T-helper 1 cell treated with Interleukin-12 subunit alpha and Interleukin-12 subunit beta and Interleukin-4 antibody, amounts not matched to agents 30 μg/mL and 1 μg/mL, for 36 hours (primary cell): ENCODE results near the gene FHOD1.
A peak's percentile ranks its signal among the peaks of the same experiment; 100 is the strongest.

Experiments used
- H3K27ac Mint-ChIP-seq: one replicate; pipeline ENCODE4 v1.8.0; 2021; ENCODE audit warnings: mild to moderate bottlenecking, mixed read lengths
- H3K27me3 Mint-ChIP-seq: one replicate; pipeline ENCODE4 v1.8.0; 2021; ENCODE audit warnings: low read depth, mixed read lengths
- H3K36me3 Mint-ChIP-seq: one replicate; pipeline ENCODE4 v1.8.0; 2021; ENCODE audit warnings: low read depth, mixed read lengths
- H3K4me1 Mint-ChIP-seq: one replicate; pipeline ENCODE4 v1.8.0; 2021; ENCODE audit warnings: low read depth, mixed read lengths
- H3K4me3 Mint-ChIP-seq: one replicate; pipeline ENCODE4 v1.8.0; 2021; ENCODE audit warnings: mild to moderate bottlenecking, moderate library complexity, mixed read lengths
- H3K9me3 Mint-ChIP-seq: one replicate; pipeline ENCODE4 v1.8.0; 2021; ENCODE audit warnings: mixed read lengths

Gene FHOD1

GRCh38 chr16:67248073-67248400, 756 bp upstream of the FHOD1 start:
- Mint-ChIP-seq H3K27me3 (peaks cover 25% of the 10 kb centered on the region), H3K36me3 (peaks cover 4% of the 10 kb centered on the region), H3K27ac (peak overlapping the region; percentile 86), H3K4me3 (peak overlapping the region; percentile 87), H3K9me3 (no peaks in the 10 kb centered on the region), H3K4me1 (peaks cover 41% of the 10 kb centered on the region)

- peak overlapping the region; percentile 87 for H3K4me3 Mint-ChIP-seq
- H3K27ac Mint-ChIP-seq = peak overlapping the region; percentile 86
- no peaks in the 10 kb centered on the region for H3K9me3 Mint-ChIP-seq
- peaks cover 25% of the 10 kb centered on the region for H3K27me3 Mint-ChIP-seq
- H3K36me3 Mint-ChIP-seq = peaks cover 4% of the 10 kb centered on the region
- H3K4me1 Mint-ChIP-seq = peaks cover 44% of the 10 kb centered on the region
Observed at GRCh38 chr16:67246756-67247191, 507 bp downstream of the FHOD1 start.

GRCh38 chr16:67246081-67246755, 1.1 kb downstream of the FHOD1 start:
- H3K36me3 Mint-ChIP-seq = peaks cover 4% of the 10 kb centered on the region
- no peaks in the 10 kb centered on the region for H3K9me3 Mint-ChIP-seq
- H3K4me1 Mint-ChIP-seq = peaks cover 49% of the 10 kb centered on the region

GRCh38 chr16:67245674-67246080, 1.6 kb downstream of the FHOD1 start:
- Mint-ChIP-seq H3K9me3 (no peaks in the 10 kb centered on the region), H3K36me3 (peaks cover 4% of the 10 kb centered on the region), H3K27me3 (peaks cover 24% of the 10 kb centered on the region), H3K27ac (peak overlapping the region; percentile 94), H3K4me1 (peaks cover 50% of the 10 kb centered on the region), H3K4me3 (peak overlapping the region; percentile 82)

More at GRCh38 chr16:67246081-67246755, 1.1 kb downstream of the FHOD1 start:
- H3K27me3 Mint-ChIP-seq = peaks cover 25% of the 10 kb centered on the region
- H3K4me3 Mint-ChIP-seq = peak overlapping the region; percentile 87
- no peak overlapping the region for H3K27ac Mint-ChIP-seq

GRCh38 chr16:67245186-67245585, 2.1 kb downstream of the FHOD1 start:
- H3K36me3 Mint-ChIP-seq = peaks cover 4% of the 10 kb centered on the region
- no peaks in the 10 kb centered on the region for H3K9me3 Mint-ChIP-seq
- peak overlapping the region; percentile 82 for H3K4me3 Mint-ChIP-seq
- H3K4me1 Mint-ChIP-seq = peaks cover 48% of the 10 kb centered on the region
- H3K27me3 Mint-ChIP-seq = peaks cover 19% of the 10 kb centered on the region
- H3K27ac Mint-ChIP-seq = peak overlapping the region; percentile 94

- Mint-ChIP-seq H3K9me3 (no peaks in the 10 kb centered on the region), H3K4me1 (peaks cover 45% of the 10 kb centered on the region), H3K36me3 (peaks cover 4% of the 10 kb centered on the region), H3K4me3 (peak overlapping the region; percentile 82), H3K27me3 (peaks cover 13% of the 10 kb centered on the region), H3K27ac (peak overlapping the region; percentile 94)
Observed at GRCh38 chr16:67244387-67245185, 2.7 kb downstream of the FHOD1 start.

- Mint-ChIP-seq H3K4me1 (peaks cover 43% of the 10 kb centered on the region), H3K36me3 (peaks cover 11% of the 10 kb centered on the region)
Observed at GRCh38 chr16:67243481-67243880, 3.8 kb downstream of the FHOD1 start.

GRCh38 chr16:67242138-67242730, 5.0 kb downstream of the FHOD1 start:
- H3K4me1 Mint-ChIP-seq = peaks cover 42% of the 10 kb centered on the region
- H3K4me3 Mint-ChIP-seq = no peak overlapping the region
- H3K27ac Mint-ChIP-seq = peak overlapping the region; percentile 87
- H3K36me3 Mint-ChIP-seq = peaks cover 16% of the 10 kb centered on the region
- H3K9me3 Mint-ChIP-seq = no peaks in the 10 kb centered on the region
- no peaks in the 10 kb centered on the region for H3K27me3 Mint-ChIP-seq

More at GRCh38 chr16:67243481-67243880, 3.8 kb downstream of the FHOD1 start:
- peak overlapping the region; percentile 82 for H3K4me3 Mint-ChIP-seq
- H3K9me3 Mint-ChIP-seq = no peaks in the 10 kb centered on the region
- H3K27me3 Mint-ChIP-seq = peaks cover 8% of the 10 kb centered on the region
- H3K27ac Mint-ChIP-seq = peak overlapping the region; percentile 94

GRCh38 chr16:67241008-67241900, 6.0 kb downstream of the FHOD1 start:
- Mint-ChIP-seq H3K4me3 (no peak overlapping the region), H3K9me3 (no peaks in the 10 kb centered on the region), H3K27me3 (no peaks in the 10 kb centered on the region), H3K36me3 (peaks cover 23% of the 10 kb centered on the region), H3K4me1 (peaks cover 45% of the 10 kb centered on the region), H3K27ac (peak overlapping the region; percentile 60)

- no peaks in the 10 kb centered on the region for H3K27me3 Mint-ChIP-seq
- no peak overlapping the region for H3K4me3 Mint-ChIP-seq
- H3K27ac Mint-ChIP-seq = peak overlapping the region; percentile 26
- peaks cover 48% of the 10 kb centered on the region for H3K4me1 Mint-ChIP-seq
- H3K36me3 Mint-ChIP-seq = peaks cover 27% of the 10 kb centered on the region
- no peaks in the 10 kb centered on the region for H3K9me3 Mint-ChIP-seq
Observed at GRCh38 chr16:67240506-67240905, 6.8 kb downstream of the FHOD1 start.

GRCh38 chr16:67238806-67239470, 8.3 kb downstream of the FHOD1 start:
- no peak overlapping the region for H3K27ac Mint-ChIP-seq
- no peaks in the 10 kb centered on the region for H3K9me3 Mint-ChIP-seq
- H3K36me3 Mint-ChIP-seq = peaks cover 23% of the 10 kb centered on the region
- no peak overlapping the region for H3K4me3 Mint-ChIP-seq
- H3K27me3 Mint-ChIP-seq = no peaks in the 10 kb centered on the region
- H3K4me1 Mint-ChIP-seq = peaks cover 33% of the 10 kb centered on the region

- Mint-ChIP-seq H3K36me3 (peaks cover 26% of the 10 kb centered on the region), H3K4me3 (no peak overlapping the region)
Observed at GRCh38 chr16:67238278-67238575, 9.1 kb downstream of the FHOD1 start.

GRCh38 chr16:67237396-67238277, 9.6 kb downstream of the FHOD1 start:
- Mint-ChIP-seq H3K4me1 (peaks cover 26% of the 10 kb centered on the region), H3K27ac (no peak overlapping the region), H3K4me3 (no peak overlapping the region), H3K9me3 (no peaks in the 10 kb centered on the region), H3K27me3 (no peaks in the 10 kb centered on the region), H3K36me3 (peaks cover 28% of the 10 kb centered on the region)

More at GRCh38 chr16:67238278-67238575, 9.1 kb downstream of the FHOD1 start:
- Mint-ChIP-seq H3K4me1 (peaks cover 26% of the 10 kb centered on the region), H3K27me3 (no peaks in the 10 kb centered on the region), H3K27ac (no peak overlapping the region), H3K9me3 (no peaks in the 10 kb centered on the region)
